B cell (primary cell): ENCODE measurements around the gene GRK6. TPM values are rescaled to one million over a fixed set of nuclear protein-coding genes. Genes with fewer than 3 reads are reported as not detected.
"Not testable (repeated sequence)": the region's sequence is repeated elsewhere in the genome, so short reads cannot be mapped to it uniquely, and the experiment has no call there.

Source experiments
- ATAC-seq: fragments of 200-7000 bp; cut with Tn5 transposase; one replicate; pipeline ENCODE4 v1.10.0; 2021; ENCODE audit warnings: low read depth, mild to moderate bottlenecking, moderate number of reproducible peaks, moderate library complexity
- CTCF ChIA-PET: fragments of 350-600 bp; sonication (Branson Sonifier 250); formaldehyde crosslinking; loops from one replicate; lab custom pipeline; 2021; ENCODE audit warnings: antibody characterized with exemption, inconsistent platforms; lab: Charles Lee
- POLR2A ChIA-PET: fragments of 350-600 bp; sonication (Branson Sonifier 250); formaldehyde crosslinking; loops from one replicate; lab custom pipeline; 2021; ENCODE audit warnings: antibody characterized with exemption; lab: Charles Lee
- DNase-seq: peaks from one replicate; pipeline ENCODE4 v3.0.0; 2013
- H2AFZ ChIP-seq: 2 replicates; pipeline ENCODE4 v1.6.1; 2012; ENCODE audit warnings: mild to moderate bottlenecking, low read depth, low read length; ENCODE audit not compliant: insufficient read depth, poor library complexity, severe bottlenecking
- H3K27ac ChIP-seq, 2 donors: 1 replicate in 1 of 2; 2 replicates in 1 of 2; pipeline ENCODE4 v1.5.1; 2012 to 2013; ENCODE audit warnings: low read length in 2 of 2, mild to moderate bottlenecking in 2 of 2, moderate library complexity in 1 of 2
- H3K27me3 ChIP-seq, 4 experiments: fragments of 200-600 bp in 1 of 4; sonication (generic) in 1 of 4; replicated peaks in 1 of 4; 1 replicate in 2 of 4; 2 replicates in 2 of 4; pipeline versions ENCODE4 v1.6.1 to v1.7.0; 2013 to 2016; ENCODE audit warnings: low read length in 3 of 4, mild to moderate bottlenecking in 2 of 4, mixed read lengths in 1 of 4, moderate library complexity in 1 of 4; ENCODE audit not compliant: insufficient read depth in 4 of 4, control insufficient read depth in 3 of 4; ENCODE audit errors: control extremely low read depth in 1 of 4
- H3K36me3 ChIP-seq, 2 experiments: replicated peaks in 1 of 2; 1 replicate in 1 of 2; 2 replicates in 1 of 2; pipeline versions ENCODE4 v1.6.1 to v1.7.1; 2013; ENCODE audit warnings: low read length in 1 of 2; ENCODE audit not compliant: insufficient read depth in 2 of 2, control insufficient read depth in 1 of 2; ENCODE audit errors: control extremely low read depth in 1 of 2, extremely low read depth in 1 of 2
- H3K4me1 ChIP-seq, 2 donors: fragments of 200-600 bp in 1 of 2; sonication (generic) in 1 of 2; 1 replicate in 1 of 2; 2 replicates in 1 of 2; pipeline versions ENCODE4 v1.5.1 to v1.6.1; 2013 to 2017; ENCODE audit warnings: low read length in 2 of 2; ENCODE audit not compliant: control insufficient read depth in 2 of 2, insufficient read depth in 2 of 2
- H3K4me2 ChIP-seq: replicated peaks from 2 replicates; pipeline ENCODE3; 2012; ENCODE audit warnings: mild to moderate bottlenecking, low read depth, low read length; ENCODE audit not compliant: poor library complexity, severe bottlenecking
- H3K4me3 ChIP-seq, 5 experiments: fragments of 200-600 bp in 1 of 5; sonication (generic) in 1 of 5; 1 replicate in 3 of 5; 2 replicates in 2 of 5; pipeline versions ENCODE4 v1.5.1 to v1.7.0; 2011 to 2016; ENCODE audit warnings: low read length in 4 of 5, mild to moderate bottlenecking in 4 of 5, low read depth in 2 of 5, control low read depth in 1 of 5, moderate library complexity in 1 of 5; ENCODE audit not compliant: insufficient read depth in 1 of 5; ENCODE audit errors: control extremely low read depth in 1 of 5, extremely low read depth in 1 of 5
- H3K79me2 ChIP-seq: fragments of 200-600 bp; sonication (generic); one replicate; pipeline ENCODE4 v1.6.0; 2016; ENCODE audit warnings: low read length; ENCODE audit not compliant: control insufficient read depth, insufficient read depth
- H3K9ac ChIP-seq: fragments of 200-600 bp; sonication (generic); 2 replicates; pipeline ENCODE4 v1.6.1; 2017; ENCODE audit warnings: mild to moderate bottlenecking, low read length, moderate library complexity
- H3K9me3 ChIP-seq, 3 donors: one replicate each; pipeline versions ENCODE4 v1.6.1 to v1.7.1; 2013; ENCODE audit warnings: low read length in 2 of 3; ENCODE audit not compliant: control insufficient read depth in 2 of 3, insufficient read depth in 1 of 3; ENCODE audit errors: control extremely low read depth in 1 of 3
- H4K20me1 ChIP-seq: 2 replicates; pipeline ENCODE4 v1.6.0; 2012; ENCODE audit warnings: mild to moderate bottlenecking, low read length; ENCODE audit not compliant: insufficient read depth, control insufficient read depth, poor library complexity, severe bottlenecking
- H3K27ac Mint-ChIP-seq: one replicate; pipeline ENCODE4 v1.8.0; 2021; ENCODE audit warnings: mixed read lengths
- H3K27me3 Mint-ChIP-seq: one replicate; pipeline ENCODE4 v1.8.0; 2021; ENCODE audit warnings: mixed read lengths
- H3K4me1 Mint-ChIP-seq: one replicate; pipeline ENCODE4 v1.8.0; 2021; ENCODE audit warnings: mixed read lengths
- H3K4me3 Mint-ChIP-seq: one replicate; pipeline ENCODE4 v1.8.0; 2021; ENCODE audit warnings: mixed read lengths
- H3K9me3 Mint-ChIP-seq: one replicate; pipeline ENCODE4 v1.8.0; 2022; ENCODE audit warnings: mixed read lengths; ENCODE audit not compliant: insufficient read depth
- EZH2 ChIP-seq: IDR thresholded peaks from 2 replicates; pipeline ENCODE4 v1.6.1; 2012; ENCODE audit warnings: borderline replicate concordance, low read depth, mild to moderate bottlenecking, moderate library complexity, low read length; ENCODE audit not compliant: insufficient read depth, poor library complexity, severe bottlenecking
- WGBS: methylation state at CpG from one replicate; pipeline ENCODE4 v1.1.5; 2013; ENCODE audit warnings: missing lambda C conversion rate; ENCODE audit not compliant: insufficient coverage; 5-methylcytosine and 5-hydroxymethylcytosine counted together
- intact Hi-C: fragments of 100-400 bp; cut with micrococcal nuclease; formaldehyde crosslinking; loops from one replicate; pipeline ENCODE4 v1.10.0; 2022
- polyA plus RNA-seq: library from polyadenylated mRNA; depleted of rRNA; stranded (reverse); fragments of >200 nt; gene quantifications from 2 replicates; pipeline ENCODE4 v1.2.3, GENCODE V29; 2012
- total RNA-seq, 2 donors: library from RNA; stranded (reverse); fragments of 120-200 nt in 1 of 2; gene quantifications; 1 replicate in 1 of 2; 2 replicates in 1 of 2; pipeline versions ENCODE4 v1.2.3 to v1.2.4, GENCODE V29; 2013 to 2022
- TF ChIP-seq, protein P1 (sequence below): fragments of 200-600 bp; IDR thresholded peaks from one replicate; pipeline ENCODE4 v1.8.0; 2022; ENCODE audit warnings: antibody characterized with exemption, mild to moderate bottlenecking

Gene GRK6
- total and polyA plus RNA-seq, 2 donors (not counting 1 experiment from before 2014, with no cell fraction given), result 155 to 173 TPM

DNA sequence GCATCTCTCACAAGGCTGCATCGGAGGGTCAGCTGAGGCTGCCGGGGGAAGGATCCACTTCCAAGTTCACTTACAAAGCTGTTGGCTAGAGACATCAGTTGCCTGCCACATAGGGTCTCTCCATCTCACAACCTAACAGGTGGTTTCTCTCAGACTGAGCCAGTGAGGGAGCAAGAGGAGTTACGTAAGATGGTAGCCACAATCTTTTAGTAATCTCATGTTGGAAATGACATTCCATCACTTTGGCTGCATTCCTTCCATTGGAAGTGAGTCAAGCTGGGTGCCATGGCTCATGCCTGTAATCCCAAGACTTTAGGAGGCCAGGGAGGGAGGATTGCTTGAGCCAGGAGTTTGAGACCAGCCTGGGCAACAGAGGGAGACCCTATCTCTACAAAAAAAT, 7.4 kb upstream of the GRK6 start:
- Histone ChIP-seq H3K4me2 (no peak overlapping the region), H3K9ac (no peak overlapping the region), H3K36me3 (no peaks in the 10 kb centered on the region), H4K20me1 (no peaks in the 10 kb centered on the region), H3K4me1 (no peaks in the 10 kb centered on the region), H3K27me3 (no peaks in the 10 kb centered on the region), H2AFZ (no peak overlapping the region), H3K9me3 (no peaks in the 10 kb centered on the region), H3K4me3 (no peak overlapping the region), H3K27ac (no peak overlapping the region), H3K79me2 (no peaks in the 10 kb centered on the region)
- Mint-ChIP-seq H3K27ac (no peak overlapping the region), H3K27me3 (no peaks in the 10 kb centered on the region), H3K4me3 (no peak overlapping the region), H3K4me1 (no peaks in the 10 kb centered on the region), H3K9me3 (no peaks in the 10 kb centered on the region)
- POLR2A ChIA-PET, result no interaction called here
- intact Hi-C loops, result no loop called here
- ATAC-seq (no peak), DNase-seq (no peak)
- TF ChIP-seq EZH2, result no peak
- TF ChIP-seq, protein P1, sequence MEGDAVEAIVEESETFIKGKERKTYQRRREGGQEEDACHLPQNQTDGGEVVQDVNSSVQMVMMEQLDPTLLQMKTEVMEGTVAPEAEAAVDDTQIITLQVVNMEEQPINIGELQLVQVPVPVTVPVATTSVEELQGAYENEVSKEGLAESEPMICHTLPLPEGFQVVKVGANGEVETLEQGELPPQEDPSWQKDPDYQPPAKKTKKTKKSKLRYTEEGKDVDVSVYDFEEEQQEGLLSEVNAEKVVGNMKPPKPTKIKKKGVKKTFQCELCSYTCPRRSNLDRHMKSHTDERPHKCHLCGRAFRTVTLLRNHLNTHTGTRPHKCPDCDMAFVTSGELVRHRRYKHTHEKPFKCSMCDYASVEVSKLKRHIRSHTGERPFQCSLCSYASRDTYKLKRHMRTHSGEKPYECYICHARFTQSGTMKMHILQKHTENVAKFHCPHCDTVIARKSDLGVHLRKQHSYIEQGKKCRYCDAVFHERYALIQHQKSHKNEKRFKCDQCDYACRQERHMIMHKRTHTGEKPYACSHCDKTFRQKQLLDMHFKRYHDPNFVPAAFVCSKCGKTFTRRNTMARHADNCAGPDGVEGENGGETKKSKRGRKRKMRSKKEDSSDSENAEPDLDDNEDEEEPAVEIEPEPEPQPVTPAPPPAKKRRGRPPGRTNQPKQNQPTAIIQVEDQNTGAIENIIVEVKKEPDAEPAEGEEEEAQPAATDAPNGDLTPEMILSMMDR, result no peak
- CTCF ChIA-PET, result interaction anchor here (6.5 kb wide), 1 partner anchor 15 kb away, joined by 46 read pairs; no protein-coding TSS in a partner anchor
- WGBS, result 100% methylated on average over 2 of the region's 3 CpGs

DNA sequence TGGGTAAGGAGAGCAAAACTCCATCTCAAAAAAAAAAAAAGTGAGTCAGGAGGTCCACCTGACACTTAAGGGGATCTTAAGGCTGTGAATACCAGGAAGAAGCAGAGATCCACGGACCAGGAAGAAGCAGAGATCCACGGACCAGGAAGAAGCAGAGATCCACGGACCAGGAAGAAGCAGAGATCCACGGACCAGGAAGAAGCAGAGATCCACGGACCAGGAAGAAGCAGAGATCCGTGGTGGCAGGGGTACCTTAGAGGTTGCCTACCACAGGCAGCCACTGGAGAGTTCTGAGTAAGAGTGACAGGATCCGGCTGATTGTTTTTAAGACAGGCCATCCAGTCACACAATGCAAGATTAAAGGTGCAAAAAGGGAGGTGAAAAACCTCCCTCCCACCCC, 6.0 kb upstream of the GRK6 start:
- DNase-seq, intact Hi-C loops, H3K4me2 ChIP-seq, H3K27me3 Mint-ChIP-seq, H3K4me1 Mint-ChIP-seq, H3K4me1 ChIP-seq, H3K9ac ChIP-seq, H3K36me3 ChIP-seq, H3K27ac Mint-ChIP-seq, H2AFZ ChIP-seq, POLR2A ChIA-PET, H3K27me3 ChIP-seq, H3K4me3 ChIP-seq, H3K27ac ChIP-seq, H3K4me3 Mint-ChIP-seq, H3K9me3 ChIP-seq, H3K79me2 ChIP-seq, ATAC-seq, H4K20me1 ChIP-seq, H3K9me3 Mint-ChIP-seq: not testable (repeated sequence)
- 85% methylated on average over 4 of the region's 7 CpGs for WGBS
- CTCF ChIA-PET, result interaction anchor here (6.5 kb wide), 1 partner anchor 16 kb away, joined by 46 read pairs; no protein-coding TSS in a partner anchor
